Natural killer cell (primary cell): ENCODE results near the gene WFDC1. TPM values are rescaled to one million over a fixed set of nuclear protein-coding genes. Genes with fewer than 3 reads are reported as not detected.

Experiments
- ATAC-seq, 3 donors: fragments of 150-1000 bp in 2 of 3; fragments of 200-7000 bp in 1 of 3; cut with Tn5 transposase; 1 replicate in 1 of 3; 2 replicates in 2 of 3; pipeline ENCODE4 v1.10.0; 2021; ENCODE audit warnings: mild to moderate bottlenecking in 2 of 3, moderate library complexity in 2 of 3
- DNase-seq, 2 donors: peaks; one replicate each; pipeline versions ENCODE4 v3.0.0 to v3.0.0-alpha.2; 2013 to 2021; ENCODE audit warnings: mixed read lengths in 1 of 2
- H3K27ac ChIP-seq: one replicate; pipeline ENCODE4 v1.5.1; 2013; ENCODE audit warnings: mild to moderate bottlenecking, low read length
- H3K27me3 ChIP-seq: one replicate; pipeline ENCODE4 v1.6.1; 2013; ENCODE audit warnings: low read length; ENCODE audit not compliant: control insufficient read depth, insufficient read depth
- H3K36me3 ChIP-seq: one replicate; pipeline ENCODE4 v1.6.1; 2013; ENCODE audit warnings: low read length; ENCODE audit not compliant: control insufficient read depth, insufficient read depth
- H3K4me1 ChIP-seq: one replicate; pipeline ENCODE4 v1.6.1; 2013; ENCODE audit warnings: low read length; ENCODE audit not compliant: control insufficient read depth, insufficient read depth
- H3K4me3 ChIP-seq: one replicate; pipeline ENCODE4 v1.5.1; 2013; ENCODE audit warnings: low read length
- H3K9me3 ChIP-seq: one replicate; pipeline ENCODE4 v1.6.1; 2013; ENCODE audit warnings: low read length; ENCODE audit not compliant: control insufficient read depth, insufficient read depth
- H3K27ac Mint-ChIP-seq, 2 donors: one replicate each; pipeline ENCODE4 v1.8.0; 2022; ENCODE audit warnings: mild to moderate bottlenecking in 2 of 2, mixed read lengths in 2 of 2, moderate library complexity in 1 of 2
- H3K27me3 Mint-ChIP-seq, 2 donors: one replicate each; pipeline ENCODE4 v1.8.0; 2022; ENCODE audit warnings: low read depth in 2 of 2, mixed read lengths in 2 of 2
- H3K36me3 Mint-ChIP-seq: one replicate; pipeline ENCODE4 v1.8.0; 2022; ENCODE audit warnings: mixed read lengths
- H3K4me1 Mint-ChIP-seq, 2 donors: one replicate each; pipeline ENCODE4 v1.8.0; 2022; ENCODE audit warnings: mixed read lengths in 2 of 2
- H3K4me3 Mint-ChIP-seq: one replicate; pipeline ENCODE4 v1.8.0; 2022; ENCODE audit warnings: mild to moderate bottlenecking, moderate library complexity, mixed read lengths
- H3K9me3 Mint-ChIP-seq, 2 donors: one replicate each; pipeline ENCODE4 v1.8.0; 2022; ENCODE audit warnings: mixed read lengths in 2 of 2
- CTCF ChIP-seq: fragments of 200-600 bp; IDR thresholded peaks from one replicate; pipeline ENCODE4 v1.8.0; 2022; ENCODE audit warnings: antibody characterized with exemption
- WGBS: methylation state at CpG from one replicate; pipeline ENCODE4 v1.1.7; 2013; ENCODE audit warnings: missing lambda C conversion rate; ENCODE audit not compliant: insufficient coverage; 5-methylcytosine and 5-hydroxymethylcytosine counted together
- intact Hi-C: fragments of 100-400 bp; cut with micrococcal nuclease; formaldehyde crosslinking; loops from one replicate; pipeline ENCODE4 v1.14.2; 2022
- total RNA-seq, 4 donors: library from RNA; stranded (reverse); fragments of 120-200 nt in 1 of 4; gene quantifications; one replicate each; pipeline versions ENCODE4 v1.2.3 to v1.2.4, GENCODE V29; 2013 to 2022

The WFDC1 gene
- total RNA-seq, 3 donors from 2014 or later (not counting 1 experiment from before 2014, with no cell fraction given), result not detected

- Histone ChIP-seq H3K27ac (no peak overlapping the region), H3K36me3 (no peaks in the 10 kb centered on the region), H3K4me1 (peaks cover 2% of the 10 kb centered on the region), H3K27me3 (no peaks in the 10 kb centered on the region), H3K4me3 (no peak overlapping the region), H3K9me3 (no peaks in the 10 kb centered on the region)
- intact Hi-C loops, result no loop called here
- Mint-ChIP-seq H3K4me1 (peaks cover 0 to 7% of the 10 kb centered on the region in 2 donors), H3K36me3 (no peaks in the 10 kb centered on the region), H3K27me3 (no peaks in the 10 kb centered on the region), H3K27ac (no peak overlapping the region), H3K9me3 (no peaks in the 10 kb centered on the region), H3K4me3 (no peak overlapping the region)
- DNase-seq (no peak), ATAC-seq (no peak)
- 88% methylated on average over 14 of the region's 14 CpGs for WGBS
- no peak for TF ChIP-seq CTCF
Measured at GRCh38 chr16:84358601-84359295, 64.1 kb downstream of the WFDC1 start.

- H3K9me3 Mint-ChIP-seq, result no peaks in the 10 kb centered on the region
- no peaks in the 10 kb centered on the region for H3K27me3 ChIP-seq
- peaks cover 0 to 7% of the 10 kb centered on the region in 2 donors for H3K4me1 Mint-ChIP-seq
- peaks cover 2% of the 10 kb centered on the region for H3K4me1 ChIP-seq
- H3K4me3 Mint-ChIP-seq, result no peak overlapping the region
- no peak overlapping the region for H3K4me3 ChIP-seq
- no peaks in the 10 kb centered on the region for H3K36me3 ChIP-seq
- no peaks in the 10 kb centered on the region for H3K9me3 ChIP-seq
- no peaks in the 10 kb centered on the region for H3K36me3 Mint-ChIP-seq
- no peak for TF ChIP-seq CTCF
- no peak for DNase-seq
- peaks cover 0 to 4% of the 10 kb centered on the region in 2 donors for H3K27me3 Mint-ChIP-seq
- H3K27ac Mint-ChIP-seq, result no peak overlapping the region
- intact Hi-C loops, result no loop called here
- H3K27ac ChIP-seq, result no peak overlapping the region
- WGBS, result 80% methylated on average over 6 of the region's 8 CpGs
- ATAC-seq, result no peak
Measured at GRCh38 chr16:84359326-84359725, 64.6 kb downstream of the WFDC1 start.

GRCh38 chr16:84360170-84360569 lies 65.5 kb downstream of the WFDC1 start:
- no peaks in the 10 kb centered on the region for H3K27me3 ChIP-seq
- H3K36me3 ChIP-seq, result no peaks in the 10 kb centered on the region
- Mint-ChIP-seq H3K9me3 (no peaks in the 10 kb centered on the region), H3K27me3 (peaks cover 0 to 5% of the 10 kb centered on the region in 2 donors), H3K4me3 (no peak overlapping the region), H3K27ac (no peak overlapping the region), H3K36me3 (no peaks in the 10 kb centered on the region), H3K4me1 (peaks cover 0 to 7% of the 10 kb centered on the region in 2 donors)
- no peak for TF ChIP-seq CTCF
- ATAC-seq (no peak), DNase-seq (peak in 1 of 2 donors; percentile 52)
- H3K4me3 ChIP-seq, result no peak overlapping the region
- 52% methylated on average over 15 of the region's 15 CpGs for WGBS
- intact Hi-C loops, result no loop called here
- H3K27ac ChIP-seq, result no peak overlapping the region
- H3K9me3 ChIP-seq, result no peaks in the 10 kb centered on the region
- peaks cover 2% of the 10 kb centered on the region for H3K4me1 ChIP-seq

- Histone ChIP-seq H3K27me3 (no peaks in the 10 kb centered on the region), H3K4me1 (peaks cover 2% of the 10 kb centered on the region), H3K9me3 (no peaks in the 10 kb centered on the region), H3K4me3 (no peak overlapping the region), H3K27ac (no peak overlapping the region), H3K36me3 (no peaks in the 10 kb centered on the region)
- H3K4me1 Mint-ChIP-seq, result peaks cover 0 to 7% of the 10 kb centered on the region in 2 donors
- ATAC-seq (no peak), DNase-seq (no peak)
- H3K27ac Mint-ChIP-seq, result no peak overlapping the region
- TF ChIP-seq CTCF, result no peak
- H3K27me3 Mint-ChIP-seq, result peaks cover 0 to 5% of the 10 kb centered on the region in 2 donors
- WGBS, result 79% methylated on average over 4 of the region's 4 CpGs
- intact Hi-C loops, result no loop called here
- H3K4me3 Mint-ChIP-seq, result no peak overlapping the region
- no peaks in the 10 kb centered on the region for H3K9me3 Mint-ChIP-seq
- no peaks in the 10 kb centered on the region for H3K36me3 Mint-ChIP-seq
Measured at GRCh38 chr16:84360748-84361147, 66.1 kb downstream of the WFDC1 start.
